ENCODE measurements around the gene MCC. TPM values are rescaled to one million over a fixed set of nuclear protein-coding genes. Genes with fewer than 3 reads are reported as not detected.

MCC gene
- total RNA-seq, 1 donor from 2014 or later = 37.1 TPM

GRCh38 chr5:113067635-113068344, 420.5 kb downstream of the MCC start:
- DNase-seq = no peak

GRCh38 chr5:113065626-113066025, 422.6 kb downstream of the MCC start:
- no peak for DNase-seq

GRCh38 chr5:113064806-113065205, 423.4 kb downstream of the MCC start:
- DNase-seq = no peak

GRCh38 chr5:113063927-113064326, 424.3 kb downstream of the MCC start:
- DNase-seq = no peak

- no peak for DNase-seq
Observed at GRCh38 chr5:113062869-113063508, 425.3 kb downstream of the MCC start.

GRCh38 chr5:113061846-113062780, 426.1 kb downstream of the MCC start:
- no peak for DNase-seq

GRCh38 chr5:113060408-113061025, 427.7 kb downstream of the MCC start:
- no peak for DNase-seq

GRCh38 chr5:113059232-113060040, 428.8 kb downstream of the MCC start:
- DNase-seq = peak; percentile 86

GRCh38 chr5:113058706-113059226, 429.5 kb downstream of the MCC start:
- no peak for DNase-seq

- no peak for DNase-seq
Observed at GRCh38 chr5:113058269-113058668, 430.0 kb downstream of the MCC start.

GRCh38 chr5:113057557-113057984, 430.7 kb downstream of the MCC start:
- DNase-seq = no peak

GRCh38 chr5:113056988-113057387, 431.3 kb downstream of the MCC start:
- DNase-seq = no peak

- no peak for DNase-seq
Observed at GRCh38 chr5:113054899-113055298, 433.4 kb downstream of the MCC start.

GRCh38 chr5:113053511-113053995, 434.7 kb downstream of the MCC start:
- DNase-seq = no peak

- DNase-seq = peak; percentile 33
Observed at GRCh38 chr5:113052041-113052795, 436.0 kb downstream of the MCC start.

GRCh38 chr5:113050721-113051382, 437.4 kb downstream of the MCC start:
- DNase-seq = peak; percentile 73

- DNase-seq = no peak
Observed at GRCh38 chr5:113048931-113049330, 439.3 kb downstream of the MCC start.

GRCh38 chr5:113047733-113048652, 440.3 kb downstream of the MCC start:
- DNase-seq = peak; percentile 47

- no peak for DNase-seq
Observed at GRCh38 chr5:113047234-113047633, 441.0 kb downstream of the MCC start.
